GM18951 (cell line): ENCODE measurements around the gene KRT222.

Source experiments
- POLR2A ChIP-seq: IDR thresholded peaks from 4 replicates; pipeline ENCODE4 v1.6.1; 2011; ENCODE audit warnings: mild to moderate bottlenecking; ENCODE audit not compliant: insufficient read length, insufficient read depth; ENCODE audit errors: extremely low read depth
- in situ Hi-C: fragments of 300-500 bp; cut with MboI; formaldehyde crosslinking; loops from one replicate; pipeline ENCODE4 v1.12.0; 2022; ENCODE audit warnings: low sequenced_read_pairs, mixed read lengths, inconsistent platforms; ENCODE audit not compliant: unreplicated experiment

The KRT222 gene

GRCh38 chr17:40646791-40647623, 18.0 kb downstream of the KRT222 start:
- in situ Hi-C loops: no loop called here
- no peak for TF ChIP-seq POLR2A

GRCh38 chr17:40645943-40646342, 19.0 kb downstream of the KRT222 start:
- in situ Hi-C loops: no loop called here

GRCh38 chr17:40645291-40645690, 19.7 kb downstream of the KRT222 start:
- in situ Hi-C loops: no loop called here
- no peak for TF ChIP-seq POLR2A

More at GRCh38 chr17:40645943-40646342, 19.0 kb downstream of the KRT222 start:
- no peak for TF ChIP-seq POLR2A

- in situ Hi-C loops: no loop called here
- TF ChIP-seq POLR2A: no peak
Measured at GRCh38 chr17:40637931-40638330, 27.0 kb downstream of the KRT222 start.

- TF ChIP-seq POLR2A: no peak
- in situ Hi-C loops: no loop called here
Measured at GRCh38 chr17:40633871-40634270, 31.1 kb downstream of the KRT222 start.

GRCh38 chr17:40632216-40632615, 32.8 kb downstream of the KRT222 start:
- no peak for TF ChIP-seq POLR2A
- in situ Hi-C loops: no loop called here

GRCh38 chr17:40629842-40630241, 35.1 kb downstream of the KRT222 start:
- in situ Hi-C loops: no loop called here
- TF ChIP-seq POLR2A: no peak

- TF ChIP-seq POLR2A: no peak
- in situ Hi-C loops: no loop called here
Measured at GRCh38 chr17:40625311-40625710, 39.7 kb downstream of the KRT222 start.

- in situ Hi-C loops: no loop called here
Measured at GRCh38 chr17:40623419-40624210, 41.4 kb downstream of the KRT222 start.

GRCh38 chr17:40622509-40622928, 42.5 kb downstream of the KRT222 start:
- TF ChIP-seq POLR2A: no peak

More at GRCh38 chr17:40623419-40624210, 41.4 kb downstream of the KRT222 start:
- no peak for TF ChIP-seq POLR2A

GRCh38 chr17:40621578-40621977, 43.4 kb downstream of the KRT222 start:
- in situ Hi-C loops: no loop called here
- TF ChIP-seq POLR2A: no peak

More at GRCh38 chr17:40622509-40622928, 42.5 kb downstream of the KRT222 start:
- in situ Hi-C loops: no loop called here

- no peak for TF ChIP-seq POLR2A
- in situ Hi-C loops: no loop called here
Measured at GRCh38 chr17:40621019-40621418, 44.0 kb downstream of the KRT222 start.

GRCh38 chr17:40618754-40619625, 46.0 kb downstream of the KRT222 start:
- in situ Hi-C loops: no loop called here

More at GRCh38 chr17:40618754-40619625, 46.0 kb downstream of the KRT222 start:
- no peak for TF ChIP-seq POLR2A
